K562 (cell line): ENCODE measurements around the gene GFOD1.

ENCODE experiments used
- ATF2 ChIP-seq: sonication (generic); formaldehyde crosslinking; IDR thresholded peaks from 2 replicates; pipeline ENCODE4 v1.8.1; 2022; ENCODE audit warnings: missing genetic modification reagents
- CC2D1A ChIP-seq: fragments of 450-650 bp; IDR thresholded peaks from 2 replicates; pipeline ENCODE4 v1.6.1; 2017; ENCODE audit warnings: mild to moderate bottlenecking
- CHD2 ChIP-seq: IDR thresholded peaks from 2 replicates; pipeline ENCODE4 v1.6.1; 2011; ENCODE audit warnings: low read depth, low read length
- CTCF ChIP-seq, 3 experiments: IDR thresholded peaks in 2 of 3; conservative IDR thresholded peaks in 1 of 3; 2 replicates each; pipeline ENCODE4 v1.5.1; 2011 to 2012; ENCODE audit warnings: low read length in 3 of 3, mild to moderate bottlenecking in 3 of 3, control low read depth in 2 of 3, improper control_type of control experiment in 1 of 3, inconsistent platforms in 1 of 3, low read depth in 1 of 3, mixed read lengths in 1 of 3, moderate library complexity in 1 of 3; ENCODE audit not compliant: insufficient read depth in 2 of 3
- GABPB1 ChIP-seq: sonication (generic); formaldehyde crosslinking; IDR thresholded peaks from 2 replicates; pipeline ENCODE4 v1.8.0; 2022; ENCODE audit warnings: mild to moderate bottlenecking, missing genetic modification reagents
- NCOA1 ChIP-seq: fragments of 450-650 bp; IDR thresholded peaks from 2 replicates; pipeline ENCODE4 v1.6.1; 2016; ENCODE audit warnings: low read depth
- NFXL1 ChIP-seq: fragments of 450-650 bp; formaldehyde crosslinking; IDR thresholded peaks from 2 replicates; pipeline ENCODE4 v1.4.0; 2021; ENCODE audit warnings: mild to moderate bottlenecking
- PML ChIP-seq: IDR thresholded peaks from 2 replicates; pipeline ENCODE4 v1.6.1; 2012; ENCODE audit warnings: low read length, inconsistent platforms
- REST ChIP-seq, 2 experiments: fragments of 450-650 bp; formaldehyde crosslinking in 1 of 2; IDR thresholded peaks; 2 replicates each; pipeline versions ENCODE4 v1.4.0 to v1.6.1; 2014 to 2020; ENCODE audit warnings: mild to moderate bottlenecking in 2 of 2, borderline replicate concordance in 1 of 2, low read depth in 1 of 2

- no peak for TF ChIP-seq CTCF (IDR thresholded peaks at IDR 0.05 in 2 of 3, conservative IDR thresholded peaks at IDR 0.05 in 1 of 3; ENCODE audit: insufficient read depth in 2 of 3, low read depth in 1 of 3, low read length in 3 of 3)
- no peak for TF ChIP-seq CHD2
- TF ChIP-seq NCOA1 = no peak
- TF ChIP-seq CC2D1A = no peak
- TF ChIP-seq REST (IDR thresholded peaks at IDR 0.05; ENCODE audit: borderline replicate concordance) = no peak
- no peak for TF ChIP-seq REST (CRISPR knock-in tag; IDR thresholded peaks at IDR 0.05; ENCODE audit: low read depth)
- TF ChIP-seq NFXL1 (CRISPR knock-in tag) = no peak
- TF ChIP-seq PML = no peak
- TF ChIP-seq ATF2 (CRISPR knock-in tag) = no peak
- TF ChIP-seq GABPB1 (CRISPR knock-in tag) = no peak
Observed at GRCh38 chr6:13528777-13529343, 41.5 kb upstream of the GFOD1 start.
